GM21723 (cell line): ENCODE results near the gene PSMC3.

Experiments used
- ATAC-seq: cut with Tn5 transposase; IDR thresholded peaks from one replicate; pipeline ENCODE4 v1.9.1; 2021; ENCODE audit warnings: mild to moderate bottlenecking, moderate library complexity; ENCODE audit not compliant: unreplicated experiment

The PSMC3 gene

GRCh38 chr11:47443028-47443700 lies 16.9 kb upstream of the PSMC3 start:
- ATAC-seq = no peak

GRCh38 chr11:47442514-47442913 lies 16.3 kb upstream of the PSMC3 start:
- ATAC-seq = no peak

GRCh38 chr11:47441421-47441820 lies 15.2 kb upstream of the PSMC3 start:
- no peak for ATAC-seq

GRCh38 chr11:47440054-47440476 lies 13.8 kb upstream of the PSMC3 start:
- ATAC-seq = no peak

- no peak for ATAC-seq
Measured at GRCh38 chr11:47438721-47439120, 12.5 kb upstream of the PSMC3 start.

- no peak for ATAC-seq
Measured at GRCh38 chr11:47437746-47438418, 11.6 kb upstream of the PSMC3 start.

- no peak for ATAC-seq
Measured at GRCh38 chr11:47437218-47437745, 11.0 kb upstream of the PSMC3 start.

GRCh38 chr11:47436726-47437125 lies 10.5 kb upstream of the PSMC3 start:
- no peak for ATAC-seq

GRCh38 chr11:47435687-47436086 lies 9.4 kb upstream of the PSMC3 start:
- no peak for ATAC-seq

- no peak for ATAC-seq
Measured at GRCh38 chr11:47434011-47434786, 8.0 kb upstream of the PSMC3 start.

GRCh38 chr11:47433157-47433556 lies 6.9 kb upstream of the PSMC3 start:
- no peak for ATAC-seq

GRCh38 chr11:47431356-47432083 lies 5.3 kb upstream of the PSMC3 start:
- ATAC-seq = no peak

GRCh38 chr11:47430524-47430923 lies 4.3 kb upstream of the PSMC3 start:
- ATAC-seq = no peak

GRCh38 chr11:47425611-47426010 lies 628 bp downstream of the PSMC3 start:
- no peak for ATAC-seq

GRCh38 chr11:47418454-47419259 lies 7.6 kb downstream of the PSMC3 start:
- ATAC-seq = no peak

GRCh38 chr11:47417712-47418111 lies 8.5 kb downstream of the PSMC3 start:
- ATAC-seq = no peak

GRCh38 chr11:47415949-47416472 lies 10.2 kb downstream of the PSMC3 start:
- no peak for ATAC-seq

GRCh38 chr11:47415091-47415854 lies 11.0 kb downstream of the PSMC3 start:
- no peak for ATAC-seq

GRCh38 chr11:47414685-47415070 lies 11.6 kb downstream of the PSMC3 start:
- no peak for ATAC-seq
